ENCODE results near the gene KAZN. TPM values are rescaled to one million over a fixed set of nuclear protein-coding genes. Genes with fewer than 3 reads are reported as not detected.

KAZN gene
- total RNA-seq, 1 donor from 2014 or later, result 11.6 TPM

DNA sequence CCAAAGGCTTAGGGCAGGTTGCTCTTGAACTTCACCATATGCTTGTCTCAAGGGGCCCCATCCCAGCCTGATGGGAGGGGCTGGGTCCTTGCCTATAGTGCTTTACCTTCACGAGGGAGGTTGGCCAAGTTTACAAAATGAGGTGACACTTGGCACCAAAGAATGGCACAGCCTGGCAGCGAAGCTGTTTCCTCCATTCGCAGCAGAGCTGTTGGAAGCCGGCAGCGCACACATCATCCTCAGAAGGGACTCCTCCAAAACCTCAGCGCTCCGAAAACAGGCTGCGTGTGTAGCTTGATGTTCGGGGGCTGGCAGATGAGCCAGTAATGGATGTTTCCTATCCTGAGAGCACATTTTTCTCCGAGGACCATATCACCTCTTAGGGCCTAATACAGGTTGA, 116.8 kb downstream of the KAZN start:
- Mint-ChIP-seq H3K36me3 (ENCODE audit: low read depth) (no peaks in the 10 kb centered on the region), H3K4me3 (no peak overlapping the region), H3K27ac (ENCODE audit: unreplicated experiment) (no peak overlapping the region), H3K9me3 (peaks cover under 1% of the 10 kb centered on the region), H3K27me3 (ENCODE audit: low read depth) (no peaks in the 10 kb centered on the region), H3K4me1 (no peaks in the 10 kb centered on the region)
- TF ChIP-seq, protein P1, sequence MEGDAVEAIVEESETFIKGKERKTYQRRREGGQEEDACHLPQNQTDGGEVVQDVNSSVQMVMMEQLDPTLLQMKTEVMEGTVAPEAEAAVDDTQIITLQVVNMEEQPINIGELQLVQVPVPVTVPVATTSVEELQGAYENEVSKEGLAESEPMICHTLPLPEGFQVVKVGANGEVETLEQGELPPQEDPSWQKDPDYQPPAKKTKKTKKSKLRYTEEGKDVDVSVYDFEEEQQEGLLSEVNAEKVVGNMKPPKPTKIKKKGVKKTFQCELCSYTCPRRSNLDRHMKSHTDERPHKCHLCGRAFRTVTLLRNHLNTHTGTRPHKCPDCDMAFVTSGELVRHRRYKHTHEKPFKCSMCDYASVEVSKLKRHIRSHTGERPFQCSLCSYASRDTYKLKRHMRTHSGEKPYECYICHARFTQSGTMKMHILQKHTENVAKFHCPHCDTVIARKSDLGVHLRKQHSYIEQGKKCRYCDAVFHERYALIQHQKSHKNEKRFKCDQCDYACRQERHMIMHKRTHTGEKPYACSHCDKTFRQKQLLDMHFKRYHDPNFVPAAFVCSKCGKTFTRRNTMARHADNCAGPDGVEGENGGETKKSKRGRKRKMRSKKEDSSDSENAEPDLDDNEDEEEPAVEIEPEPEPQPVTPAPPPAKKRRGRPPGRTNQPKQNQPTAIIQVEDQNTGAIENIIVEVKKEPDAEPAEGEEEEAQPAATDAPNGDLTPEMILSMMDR (conservative IDR thresholded peaks at IDR 0.05), result no peak
- DNase-seq (ENCODE audit: low read depth, low spot score), result no peak

- Mint-ChIP-seq H3K27ac (ENCODE audit: unreplicated experiment) (no peak overlapping the region), H3K9me3 (peaks cover 3% of the 10 kb centered on the region), H3K27me3 (ENCODE audit: low read depth) (no peaks in the 10 kb centered on the region), H3K4me1 (no peaks in the 10 kb centered on the region), H3K4me3 (no peak overlapping the region), H3K36me3 (ENCODE audit: low read depth) (no peaks in the 10 kb centered on the region)
- no peak for DNase-seq (ENCODE audit: low read depth, low spot score)
- TF ChIP-seq, protein P1 (conservative IDR thresholded peaks at IDR 0.05), result no peak
Measured at GRCh38 chr1:14715802-14716201, 117.3 kb downstream of the KAZN start.

GRCh38 chr1:14716474-14716873, 118.0 kb downstream of the KAZN start:
- DNase-seq (ENCODE audit: low read depth, low spot score), result no peak
- Mint-ChIP-seq H3K27me3 (ENCODE audit: low read depth) (no peaks in the 10 kb centered on the region), H3K9me3 (peaks cover 3% of the 10 kb centered on the region), H3K36me3 (ENCODE audit: low read depth) (no peaks in the 10 kb centered on the region), H3K27ac (ENCODE audit: unreplicated experiment) (no peak overlapping the region), H3K4me1 (no peaks in the 10 kb centered on the region), H3K4me3 (no peak overlapping the region)
- TF ChIP-seq, protein P1 (conservative IDR thresholded peaks at IDR 0.05), result no peak

DNA sequence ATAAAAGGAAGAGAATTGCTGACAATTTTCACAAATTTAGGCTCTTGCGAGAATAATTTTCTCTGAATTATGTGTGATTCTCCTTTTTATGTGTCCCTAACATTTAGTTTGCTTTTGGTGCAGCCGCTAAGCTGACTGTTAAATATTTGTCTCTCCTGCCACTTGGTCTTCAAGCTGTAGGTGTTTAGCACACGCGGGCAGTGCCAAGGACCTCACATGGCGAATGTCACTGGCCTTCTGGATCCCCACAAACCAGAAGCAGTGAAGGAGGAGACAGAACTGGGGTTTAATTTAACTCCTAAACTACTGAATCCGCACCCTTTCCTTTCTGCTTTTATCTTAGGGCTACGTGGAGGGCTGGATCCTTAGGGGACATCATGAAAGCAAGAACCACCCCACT, 120.0 kb downstream of the KAZN start:
- no peaks in the 10 kb centered on the region for H3K4me1 Mint-ChIP-seq
- H3K27me3 Mint-ChIP-seq (ENCODE audit: low read depth), result no peaks in the 10 kb centered on the region
- peaks cover 3% of the 10 kb centered on the region for H3K9me3 Mint-ChIP-seq
- no peak overlapping the region for H3K4me3 Mint-ChIP-seq
- TF ChIP-seq, protein P1 (conservative IDR thresholded peaks at IDR 0.05), result no peak
- no peak for DNase-seq (ENCODE audit: low read depth, low spot score)
- no peak overlapping the region for H3K27ac Mint-ChIP-seq (ENCODE audit: unreplicated experiment)
- no peaks in the 10 kb centered on the region for H3K36me3 Mint-ChIP-seq (ENCODE audit: low read depth)

GRCh38 chr1:14723401-14723800, 124.9 kb downstream of the KAZN start:
- no peaks in the 10 kb centered on the region for H3K36me3 Mint-ChIP-seq (ENCODE audit: low read depth)

More at GRCh38 chr1:14723401-14723800, 124.9 kb downstream of the KAZN start:
- no peak overlapping the region for H3K27ac Mint-ChIP-seq (ENCODE audit: unreplicated experiment)
- no peaks in the 10 kb centered on the region for H3K4me1 Mint-ChIP-seq
- H3K4me3 Mint-ChIP-seq, result no peak overlapping the region
- TF ChIP-seq, protein P1 (conservative IDR thresholded peaks at IDR 0.05), result no peak
- H3K27me3 Mint-ChIP-seq (ENCODE audit: low read depth), result no peaks in the 10 kb centered on the region
- peaks cover 3% of the 10 kb centered on the region for H3K9me3 Mint-ChIP-seq
- no peak for DNase-seq (ENCODE audit: low read depth, low spot score)

Data from neural crest cell (in vitro differentiated cells).